ENCODE data around the gene DSCAM. TPM values are rescaled to one million over a fixed set of nuclear protein-coding genes. Genes with fewer than 3 reads are reported as not detected.

The DSCAM gene
- total RNA-seq, 2 donors from 2014 or later: not detected

GRCh38 chr21:40586575-40586974 lies 260.4 kb downstream of the DSCAM start:
- H3K9me3 ChIP-seq: no peaks in the 10 kb centered on the region
- no peak for TF ChIP-seq CTCF (IDR thresholded peaks at IDR 0.05)

GRCh38 chr21:40577285-40578043 lies 269.5 kb downstream of the DSCAM start:
- H3K27me3 ChIP-seq: no peaks in the 10 kb centered on the region
- DNase-seq (ENCODE audit: low spot score): no peak
- H3K27ac ChIP-seq: no peak overlapping the region
- no peak for TF ChIP-seq CTCF (IDR thresholded peaks at IDR 0.05)
- no peaks in the 10 kb centered on the region for H3K4me1 ChIP-seq
- no peak overlapping the region for H3K4me3 ChIP-seq
- H3K36me3 ChIP-seq: no peaks in the 10 kb centered on the region
- H3K9me3 ChIP-seq: no peaks in the 10 kb centered on the region

More at GRCh38 chr21:40586575-40586974, 260.4 kb downstream of the DSCAM start:
- H3K4me1 ChIP-seq: no peaks in the 10 kb centered on the region
- H3K4me3 ChIP-seq: no peak overlapping the region
- H3K27me3 ChIP-seq: no peaks in the 10 kb centered on the region
- H3K36me3 ChIP-seq: no peaks in the 10 kb centered on the region
- DNase-seq (ENCODE audit: low spot score): no peak
- no peak overlapping the region for H3K27ac ChIP-seq

- no peak overlapping the region for H3K27ac ChIP-seq
- H3K27me3 ChIP-seq: no peaks in the 10 kb centered on the region
- no peaks in the 10 kb centered on the region for H3K9me3 ChIP-seq
- TF ChIP-seq CTCF (IDR thresholded peaks at IDR 0.05): no peak
- no peak overlapping the region for H3K4me3 ChIP-seq
- no peaks in the 10 kb centered on the region for H3K4me1 ChIP-seq
- DNase-seq (ENCODE audit: low spot score): no peak
- H3K36me3 ChIP-seq: no peaks in the 10 kb centered on the region
Measured at GRCh38 chr21:40575976-40576375, 271.0 kb downstream of the DSCAM start.

GRCh38 chr21:40569357-40569756 lies 277.6 kb downstream of the DSCAM start:
- TF ChIP-seq CTCF (IDR thresholded peaks at IDR 0.05): no peak
- no peaks in the 10 kb centered on the region for H3K36me3 ChIP-seq
- H3K27me3 ChIP-seq: no peaks in the 10 kb centered on the region
- DNase-seq (ENCODE audit: low spot score): no peak
- no peak overlapping the region for H3K4me3 ChIP-seq
- no peak overlapping the region for H3K27ac ChIP-seq
- no peaks in the 10 kb centered on the region for H3K9me3 ChIP-seq
- no peaks in the 10 kb centered on the region for H3K4me1 ChIP-seq

- TF ChIP-seq CTCF (IDR thresholded peaks at IDR 0.05): no peak
- no peak overlapping the region for H3K4me3 ChIP-seq
- H3K9me3 ChIP-seq: no peaks in the 10 kb centered on the region
- no peaks in the 10 kb centered on the region for H3K4me1 ChIP-seq
- DNase-seq (ENCODE audit: low spot score): no peak
- H3K27me3 ChIP-seq: no peaks in the 10 kb centered on the region
- no peak overlapping the region for H3K27ac ChIP-seq
- H3K36me3 ChIP-seq: no peaks in the 10 kb centered on the region
Measured at GRCh38 chr21:40568807-40569206, 278.2 kb downstream of the DSCAM start.

- no peaks in the 10 kb centered on the region for H3K4me1 ChIP-seq
- TF ChIP-seq CTCF (IDR thresholded peaks at IDR 0.05): no peak
- no peak overlapping the region for H3K27ac ChIP-seq
- H3K36me3 ChIP-seq: no peaks in the 10 kb centered on the region
- H3K9me3 ChIP-seq: no peaks in the 10 kb centered on the region
- H3K4me3 ChIP-seq: no peak overlapping the region
- DNase-seq (ENCODE audit: low spot score): no peak
- H3K27me3 ChIP-seq: no peaks in the 10 kb centered on the region
Measured at GRCh38 chr21:40567501-40567900, 279.5 kb downstream of the DSCAM start.

Data from right atrium auricular region (tissue), 2 donors.